Measurements from ENCODE around the gene SLC35G4. TPM values are rescaled to one million over a fixed set of nuclear protein-coding genes. Genes with fewer than 3 reads are reported as not detected.

The SLC35G4 gene
- polyA plus RNA-seq, 1 of the 3 experiments (the other 2 are of a cell fraction): not detected

DNA sequence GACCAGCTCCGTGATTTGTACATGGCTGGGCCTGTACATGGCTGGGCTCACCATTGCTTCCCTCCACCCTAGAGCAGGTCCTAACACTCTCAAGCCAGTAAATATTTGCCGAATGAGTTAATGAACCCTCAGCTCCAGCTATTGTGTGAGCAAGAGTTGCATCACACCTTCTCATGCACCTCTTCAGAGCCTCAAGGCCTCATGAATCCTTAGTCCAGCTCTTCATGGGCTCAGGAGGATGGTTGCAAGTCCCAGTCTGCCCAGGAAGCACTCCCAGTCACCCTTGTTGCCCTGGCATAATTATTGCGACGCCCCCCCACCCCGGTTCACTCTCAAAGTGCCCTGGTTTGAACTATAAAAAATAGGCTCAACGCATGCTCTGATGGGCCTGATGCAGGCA lies 49.6 kb downstream of the SLC35G4 start:
- H3K4me1 ChIP-seq (ENCODE audit: control insufficient read depth in 1 of 2, insufficient read depth in 2 of 2, low read depth in 1 of 2, low read length in 1 of 2): no peaks in the 10 kb centered on the region
- no peak overlapping the region for H3K27ac ChIP-seq (ENCODE audit: low read depth in 2 of 2, low read length in 1 of 2)
- no peak overlapping the region for H3K4me3 ChIP-seq (ENCODE audit: low read depth in 2 of 2, low read length in 1 of 2)
- CTCF ChIA-PET: no interaction called here
- no peak overlapping the region for H3K9ac ChIP-seq
- H4K20me1 ChIP-seq (ENCODE audit: insufficient read depth): no peaks in the 10 kb centered on the region
- POLR2A ChIA-PET: no interaction called here
- no peak for DNase-seq
- H3K9me2 ChIP-seq: no peaks in the 10 kb centered on the region
- H2AFZ ChIP-seq (ENCODE audit: low read depth): no peak overlapping the region
- no peak for TF ChIP-seq SMC3 (IDR thresholded peaks at IDR 0.05; ENCODE audit: low read depth, low read length)
- no peak for TF ChIP-seq FOXM1 (IDR thresholded peaks at IDR 0.05; ENCODE audit: low read depth)
- TF ChIP-seq FOSL2 (IDR thresholded peaks at IDR 0.05; ENCODE audit: borderline replicate concordance, low read depth): no peak
- TF ChIP-seq, protein P1, sequence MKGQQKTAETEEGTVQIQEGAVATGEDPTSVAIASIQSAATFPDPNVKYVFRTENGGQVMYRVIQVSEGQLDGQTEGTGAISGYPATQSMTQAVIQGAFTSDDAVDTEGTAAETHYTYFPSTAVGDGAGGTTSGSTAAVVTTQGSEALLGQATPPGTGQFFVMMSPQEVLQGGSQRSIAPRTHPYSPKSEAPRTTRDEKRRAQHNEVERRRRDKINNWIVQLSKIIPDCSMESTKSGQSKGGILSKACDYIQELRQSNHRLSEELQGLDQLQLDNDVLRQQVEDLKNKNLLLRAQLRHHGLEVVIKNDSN (IDR thresholded peaks at IDR 0.05; ENCODE audit: borderline replicate concordance, low read depth): no peak
- TF ChIP-seq MXI1 (IDR thresholded peaks at IDR 0.05; ENCODE audit: low read depth, low read length): no peak
- no peak for TF ChIP-seq JUND (IDR thresholded peaks at IDR 0.05)
- no peak for TF ChIP-seq FOXJ3 (CRISPR knock-in tag; IDR thresholded peaks at IDR 0.05)
- no peak for TF ChIP-seq RXRA (IDR thresholded peaks at IDR 0.05; ENCODE audit: borderline replicate concordance, low read depth)
- no peak for TF ChIP-seq TCF12 (IDR thresholded peaks at IDR 0.05)
- no peak for TF ChIP-seq POLR2AphosphoS5 (IDR thresholded peaks at IDR 0.05; ENCODE audit: low read depth, low read length)
- TF ChIP-seq RCOR1 (IDR thresholded peaks at IDR 0.05; ENCODE audit: low read length): no peak
- H3K9me3 ChIP-seq: no peaks in the 10 kb centered on the region
- H3K27me3 ChIP-seq (ENCODE audit: insufficient read depth): peaks cover 54% of the 10 kb centered on the region
- H3K79me2 ChIP-seq (ENCODE audit: insufficient read depth): no peaks in the 10 kb centered on the region
- no peaks in the 10 kb centered on the region for H3K36me3 ChIP-seq (replicated peaks in 1 of 2; ENCODE audit: control insufficient read depth in 1 of 2, insufficient read depth in 2 of 2, low read length in 1 of 2)
- 7% methylated on average over 3 of the region's 6 CpGs for WGBS (ENCODE audit: low lambda C conversion rate)
- no peaks in the 10 kb centered on the region for H3F3A ChIP-seq (replicated peaks; ENCODE audit: insufficient read depth)
- no peak overlapping the region for H3K4me2 ChIP-seq

Small RNAs within 50 kb of the gene (small RNA-seq; reads per million reads assigned to genes)
- gene AP001120.4: 0 reads per million in 7 experiments

Other genes starting within 250 kb of the SLC35G4 start
- gene GNAL, start 79.7 kb downstream of the SLC35G4 start, polyA plus RNA-seq (2012; rRNA removed): 0.08 and 0.13 TPM in 2 replicates
- 45.1 and 52.4 TPM in 2 replicates for gene CHMP1B, start 241.8 kb downstream of the SLC35G4 start, polyA plus RNA-seq (2012; rRNA removed)

All from SK-N-SH (cell line).